H4 (cell line): Measurements from ENCODE around the gene RAPSN. TPM values are rescaled to one million over a fixed set of nuclear protein-coding genes. Genes with fewer than 3 reads are reported as not detected.
A peak's percentile ranks its signal among the peaks of the same experiment; 100 is the strongest.

Experiments
- DNase-seq: peaks from one replicate; pipeline ENCODE4 v3.0.0-alpha.2; 2015; ENCODE audit warnings: low spot score
- total RNA-seq: library from RNA; depleted of rRNA; stranded (reverse); fragments of >200 nt; shearing (Covaris generic); gene quantifications from 2 replicates; pipeline ENCODE4 v1.2.3, GENCODE V29; 2014

The RAPSN gene
- total RNA-seq, 1 experiment from 2014 or later, result not detected

- DNase-seq, result no peak
These were observed 17.3 kb upstream of the RAPSN start for GRCh38 chr11:47466201-47466600.

- no peak for DNase-seq
These were observed 15.5 kb upstream of the RAPSN start for GRCh38 chr11:47464483-47464882.

- no peak for DNase-seq
These were observed 12.9 kb upstream of the RAPSN start for GRCh38 chr11:47461876-47462275.

- DNase-seq, result no peak
These were observed 11.8 kb upstream of the RAPSN start for GRCh38 chr11:47460571-47461235.

GRCh38 chr11:47454258-47454671, 5.3 kb upstream of the RAPSN start:
- DNase-seq, result peak; percentile 81

GRCh38 chr11:47453365-47453764, 4.4 kb upstream of the RAPSN start:
- no peak for DNase-seq

GRCh38 chr11:47451990-47452389, 3.1 kb upstream of the RAPSN start:
- DNase-seq, result no peak

GRCh38 chr11:47451436-47451835, 2.5 kb upstream of the RAPSN start:
- no peak for DNase-seq

GRCh38 chr11:47449541-47449940, 605 bp upstream of the RAPSN start:
- no peak for DNase-seq

- no peak for DNase-seq
These were observed 1.0 kb downstream of the RAPSN start for GRCh38 chr11:47447906-47448305.

- no peak for DNase-seq
These were observed 2.1 kb downstream of the RAPSN start for GRCh38 chr11:47446833-47447232.

GRCh38 chr11:47445840-47446239, 3.1 kb downstream of the RAPSN start:
- no peak for DNase-seq

- DNase-seq, result no peak
These were observed 5.1 kb downstream of the RAPSN start for GRCh38 chr11:47443817-47444216.

GRCh38 chr11:47443028-47443700, 5.8 kb downstream of the RAPSN start:
- no peak for DNase-seq

GRCh38 chr11:47442514-47442913, 6.4 kb downstream of the RAPSN start:
- DNase-seq, result no peak

- no peak for DNase-seq
These were observed 7.5 kb downstream of the RAPSN start for GRCh38 chr11:47441421-47441820.

- no peak for DNase-seq
These were observed 8.9 kb downstream of the RAPSN start for GRCh38 chr11:47440054-47440476.

- DNase-seq, result no peak
These were observed 10.2 kb downstream of the RAPSN start for GRCh38 chr11:47438721-47439120.

- DNase-seq, result no peak
These were observed 11.1 kb downstream of the RAPSN start for GRCh38 chr11:47437746-47438418.

GRCh38 chr11:47437218-47437745, 11.7 kb downstream of the RAPSN start:
- no peak for DNase-seq

- DNase-seq, result no peak
These were observed 12.2 kb downstream of the RAPSN start for GRCh38 chr11:47436726-47437125.

- DNase-seq, result no peak
These were observed 13.2 kb downstream of the RAPSN start for GRCh38 chr11:47435687-47436086.
